Measurements from ENCODE around the gene GABRP. TPM values are rescaled to one million over a fixed set of nuclear protein-coding genes. Genes with fewer than 3 reads are reported as not detected.
"Not testable (repeated sequence)": the region's sequence is repeated elsewhere in the genome, so short reads cannot be mapped to it uniquely, and the experiment has no call there.

GABRP gene
- total and polyA plus RNA-seq, 4 experiments from 2014 or later: not detected

DNA sequence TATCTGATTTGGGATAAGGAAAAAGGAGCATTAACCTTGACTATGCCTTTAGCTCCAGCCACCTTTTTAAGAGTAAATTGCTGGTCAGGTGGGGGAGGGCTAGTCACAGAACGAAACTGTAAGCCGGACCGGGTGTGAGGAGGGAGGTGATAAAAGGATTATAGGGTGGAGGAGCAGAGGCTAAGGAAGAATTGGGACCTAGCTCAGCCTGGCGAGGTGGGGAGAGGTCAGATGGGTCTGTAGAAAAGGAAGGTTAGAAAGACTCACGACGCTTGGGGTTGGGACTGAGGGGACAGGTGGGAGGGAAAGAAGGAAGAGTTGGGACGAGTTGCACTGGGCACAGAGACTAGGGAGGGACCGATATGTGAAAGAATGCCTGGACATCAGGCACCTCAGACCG lies 17.7 kb upstream of the GABRP start:
- POLR2A ChIA-PET (ENCODE audit: partially characterized antibody); DNase-seq; H3K36me3 Mint-ChIP-seq; H3K4me1 ChIP-seq (ENCODE audit: insufficient read depth, low read length); H3K27me3 Mint-ChIP-seq; H3K27ac Mint-ChIP-seq; H3K9me3 ChIP-seq (ENCODE audit: control insufficient read depth in 1 of 2, low read length in 2 of 2); H3K4me3 Mint-ChIP-seq; intact Hi-C loops (cut with micrococcal nuclease); H3K9me3 Mint-ChIP-seq; H3K36me3 ChIP-seq (ENCODE audit: insufficient read depth, low read length); H3K27ac ChIP-seq (ENCODE audit: low read depth, low read length); H3K27me3 ChIP-seq (ENCODE audit: insufficient read depth, low read length); H3K4me1 Mint-ChIP-seq; H3K4me3 ChIP-seq (ENCODE audit: low read length in 2 of 2); CTCF ChIA-PET (ENCODE audit: partially characterized antibody): not testable (repeated sequence)

DNA sequence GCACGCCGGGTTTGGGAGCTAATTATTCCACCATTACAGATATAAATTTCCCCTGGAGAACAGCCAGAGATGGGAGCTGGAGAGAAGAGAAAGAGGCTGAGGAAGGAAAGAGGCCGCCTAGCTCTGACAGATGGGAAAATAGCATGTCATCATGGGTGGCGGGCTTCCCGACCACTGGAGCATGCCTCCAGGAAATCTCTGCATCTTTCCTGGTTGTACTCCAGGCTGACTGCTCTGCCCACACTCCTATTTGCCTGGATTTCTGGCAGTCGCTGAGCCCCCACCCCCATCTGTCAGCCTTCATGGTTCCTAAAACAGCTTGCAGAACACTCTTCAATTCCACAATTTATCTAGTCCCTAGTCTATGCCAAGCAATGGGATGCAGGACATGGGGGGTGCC lies 14.3 kb upstream of the GABRP start:
- H3K27me3 Mint-ChIP-seq: peaks cover 0 to 2% of the 10 kb centered on the region in 2 donors
- intact Hi-C loops (cut with micrococcal nuclease): no loop called here
- no peak overlapping the region for H3K27ac ChIP-seq (ENCODE audit: low read depth, low read length)
- no peaks in the 10 kb centered on the region for H3K27me3 ChIP-seq (ENCODE audit: insufficient read depth, low read length)
- H3K9me3 Mint-ChIP-seq: no peaks in the 10 kb centered on the region
- no peak for DNase-seq
- no peaks in the 10 kb centered on the region for H3K4me1 ChIP-seq (ENCODE audit: insufficient read depth, low read length)
- no peaks in the 10 kb centered on the region for H3K36me3 Mint-ChIP-seq
- H3K4me3 Mint-ChIP-seq: no peak overlapping the region
- H3K4me1 Mint-ChIP-seq: no peaks in the 10 kb centered on the region
- ChIA-PET CTCF (ENCODE audit: partially characterized antibody) (no interaction called here), POLR2A (ENCODE audit: partially characterized antibody) (no interaction called here)
- H3K27ac Mint-ChIP-seq: no peak overlapping the region
- no peaks in the 10 kb centered on the region for H3K36me3 ChIP-seq (ENCODE audit: insufficient read depth, low read length)
- H3K4me3 ChIP-seq (ENCODE audit: low read length in 2 of 2): no peak overlapping the region
- no peaks in the 10 kb centered on the region for H3K9me3 ChIP-seq (ENCODE audit: control insufficient read depth in 1 of 2, low read length in 2 of 2)

GRCh38 chr5:170769898-170770416 lies 13.6 kb upstream of the GABRP start:
- H3K27ac Mint-ChIP-seq: no peak overlapping the region
- Histone ChIP-seq H3K4me1 (ENCODE audit: insufficient read depth, low read length) (no peaks in the 10 kb centered on the region), H3K36me3 (ENCODE audit: insufficient read depth, low read length) (no peaks in the 10 kb centered on the region), H3K9me3 (ENCODE audit: control insufficient read depth in 1 of 2, low read length in 2 of 2) (no peaks in the 10 kb centered on the region), H3K27ac (ENCODE audit: low read depth, low read length) (no peak overlapping the region), H3K4me3 (ENCODE audit: low read length in 2 of 2) (no peak overlapping the region), H3K27me3 (ENCODE audit: insufficient read depth, low read length) (no peaks in the 10 kb centered on the region)
- POLR2A ChIA-PET (ENCODE audit: partially characterized antibody): no interaction called here
- H3K4me1 Mint-ChIP-seq: no peaks in the 10 kb centered on the region
- H3K4me3 Mint-ChIP-seq: no peak overlapping the region
- intact Hi-C loops (cut with micrococcal nuclease): no loop called here
- peaks cover 0 to 2% of the 10 kb centered on the region in 2 donors for H3K27me3 Mint-ChIP-seq
- no peaks in the 10 kb centered on the region for H3K36me3 Mint-ChIP-seq
- CTCF ChIA-PET (ENCODE audit: partially characterized antibody): no interaction called here
- H3K9me3 Mint-ChIP-seq: no peaks in the 10 kb centered on the region
- no peak for DNase-seq

DNA sequence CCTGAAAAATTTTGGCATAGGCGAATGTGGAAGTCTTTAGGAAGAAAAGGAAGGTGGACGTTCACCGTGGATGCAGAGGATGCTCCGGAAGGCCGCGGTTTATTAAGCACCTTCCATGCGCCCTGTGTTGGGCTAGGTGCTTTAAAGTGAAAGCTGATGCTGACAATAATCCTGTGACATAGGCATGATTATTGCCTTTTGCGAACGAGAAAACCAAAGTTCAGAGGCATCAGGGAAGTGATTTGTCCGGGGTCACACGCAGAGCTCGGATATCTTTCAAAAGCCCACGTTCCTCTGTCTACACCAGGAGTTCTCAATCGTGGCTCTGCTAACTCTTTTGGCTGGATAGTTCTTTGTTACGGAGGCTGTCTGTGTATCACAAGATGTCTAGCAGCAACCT lies 12.0 kb upstream of the GABRP start:
- Mint-ChIP-seq H3K27ac (no peak overlapping the region), H3K4me1 (no peaks in the 10 kb centered on the region)

GRCh38 chr5:170773024-170773985 lies 10.2 kb upstream of the GABRP start:
- H3K4me1 Mint-ChIP-seq: no peaks in the 10 kb centered on the region
- Histone ChIP-seq H3K9me3 (ENCODE audit: control insufficient read depth in 1 of 2, low read length in 2 of 2) (no peaks in the 10 kb centered on the region), H3K27me3 (ENCODE audit: insufficient read depth, low read length) (no peaks in the 10 kb centered on the region), H3K4me3 (ENCODE audit: low read length in 2 of 2) (no peak overlapping the region), H3K36me3 (ENCODE audit: insufficient read depth, low read length) (no peaks in the 10 kb centered on the region), H3K27ac (ENCODE audit: low read depth, low read length) (no peak overlapping the region), H3K4me1 (ENCODE audit: insufficient read depth, low read length) (no peaks in the 10 kb centered on the region)
- no peak overlapping the region for H3K4me3 Mint-ChIP-seq
- no peak for DNase-seq
- CTCF ChIA-PET (ENCODE audit: partially characterized antibody): no interaction called here
- intact Hi-C loops (cut with micrococcal nuclease): no loop called here
- H3K9me3 Mint-ChIP-seq: no peaks in the 10 kb centered on the region
- H3K27ac Mint-ChIP-seq: no peak overlapping the region
- POLR2A ChIA-PET (ENCODE audit: partially characterized antibody): no interaction called here
- H3K27me3 Mint-ChIP-seq: no peaks in the 10 kb centered on the region
- no peaks in the 10 kb centered on the region for H3K36me3 Mint-ChIP-seq

More for the DNA sequence above, 12.0 kb upstream of the GABRP start:
- Mint-ChIP-seq H3K4me3 (no peak overlapping the region), H3K36me3 (no peaks in the 10 kb centered on the region), H3K27me3 (peaks cover 0 to 2% of the 10 kb centered on the region in 2 donors), H3K9me3 (no peaks in the 10 kb centered on the region)
- H3K4me3 ChIP-seq (ENCODE audit: low read length in 2 of 2): no peak overlapping the region
- no peak for DNase-seq
- H3K27me3 ChIP-seq (ENCODE audit: insufficient read depth, low read length): no peaks in the 10 kb centered on the region
- POLR2A ChIA-PET (ENCODE audit: partially characterized antibody): no interaction called here
- no peaks in the 10 kb centered on the region for H3K9me3 ChIP-seq (ENCODE audit: control insufficient read depth in 1 of 2, low read length in 2 of 2)
- intact Hi-C loops (cut with micrococcal nuclease): no loop called here
- H3K36me3 ChIP-seq (ENCODE audit: insufficient read depth, low read length): no peaks in the 10 kb centered on the region
- CTCF ChIA-PET (ENCODE audit: partially characterized antibody): no interaction called here
- H3K27ac ChIP-seq (ENCODE audit: low read depth, low read length): no peak overlapping the region
- no peaks in the 10 kb centered on the region for H3K4me1 ChIP-seq (ENCODE audit: insufficient read depth, low read length)

DNA sequence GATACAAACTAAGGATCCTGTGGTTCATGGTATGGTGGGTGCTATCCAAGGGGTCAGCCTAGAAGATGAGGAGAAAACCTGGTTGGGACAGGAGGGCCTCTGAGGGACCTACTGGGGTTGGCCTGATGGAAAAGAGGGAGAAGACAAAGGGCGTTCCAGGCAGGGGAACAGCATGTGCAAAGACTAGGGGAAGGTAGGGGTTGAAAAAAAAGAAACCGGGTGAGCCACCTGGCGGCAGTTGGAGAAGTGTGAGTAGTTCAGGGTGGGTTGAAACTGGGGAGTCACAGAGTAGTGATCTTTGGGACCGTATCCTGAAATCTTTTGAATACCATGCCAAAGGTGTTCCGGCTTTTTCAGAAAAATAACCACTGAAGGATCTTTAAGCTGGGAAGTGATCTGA lies 8.7 kb upstream of the GABRP start:
- H3K27ac Mint-ChIP-seq: no peak overlapping the region
- no peaks in the 10 kb centered on the region for H3K9me3 Mint-ChIP-seq
- no peaks in the 10 kb centered on the region for H3K27me3 Mint-ChIP-seq
- no peaks in the 10 kb centered on the region for H3K4me1 Mint-ChIP-seq
- Histone ChIP-seq H3K27me3 (ENCODE audit: insufficient read depth, low read length) (no peaks in the 10 kb centered on the region), H3K4me3 (ENCODE audit: low read length in 2 of 2) (no peak overlapping the region), H3K36me3 (ENCODE audit: insufficient read depth, low read length) (no peaks in the 10 kb centered on the region), H3K27ac (ENCODE audit: low read depth, low read length) (no peak overlapping the region), H3K4me1 (ENCODE audit: insufficient read depth, low read length) (no peaks in the 10 kb centered on the region), H3K9me3 (ENCODE audit: control insufficient read depth in 1 of 2, low read length in 2 of 2) (no peaks in the 10 kb centered on the region)
- no peaks in the 10 kb centered on the region for H3K36me3 Mint-ChIP-seq
- POLR2A ChIA-PET (ENCODE audit: partially characterized antibody): no interaction called here
- no peak for DNase-seq
- CTCF ChIA-PET (ENCODE audit: partially characterized antibody): no interaction called here
- intact Hi-C loops (cut with micrococcal nuclease): no loop called here
- H3K4me3 Mint-ChIP-seq: no peak overlapping the region

DNA sequence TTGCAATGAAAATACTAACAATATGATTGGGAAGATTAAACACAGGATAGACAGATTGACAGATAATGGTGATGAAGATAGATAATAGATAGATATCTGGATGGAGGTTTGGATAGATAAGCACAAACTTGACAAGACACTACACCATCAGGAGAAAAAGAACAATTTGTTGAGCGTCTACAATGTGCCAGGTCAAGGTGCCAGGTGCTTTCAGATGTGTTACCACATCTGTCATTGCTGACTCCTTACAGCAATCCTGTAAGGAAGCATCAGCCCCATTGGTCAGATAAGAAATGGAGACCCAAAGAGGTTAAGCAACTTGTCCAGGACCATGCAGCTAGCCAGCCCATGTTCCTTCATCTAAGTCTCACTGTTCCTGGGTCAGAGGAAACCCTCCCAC lies 1.6 kb upstream of the GABRP start:
- H3K27me3 ChIP-seq (ENCODE audit: insufficient read depth, low read length): no peaks in the 10 kb centered on the region
- H3K4me3 Mint-ChIP-seq: no peak overlapping the region
- intact Hi-C loops (cut with micrococcal nuclease): no loop called here
- no peak overlapping the region for H3K4me3 ChIP-seq (ENCODE audit: low read length in 2 of 2)
- peaks cover 0 to 2% (median 0%) of the 10 kb centered on the region in 8 donors for H3K9me3 Mint-ChIP-seq
- POLR2A ChIA-PET (ENCODE audit: partially characterized antibody): no interaction called here
- H3K4me1 Mint-ChIP-seq: no peaks in the 10 kb centered on the region
- peaks cover 0 to 1% of the 10 kb centered on the region in 2 donors for H3K27me3 Mint-ChIP-seq
- CTCF ChIA-PET (ENCODE audit: partially characterized antibody): no interaction called here
- no peaks in the 10 kb centered on the region for H3K36me3 ChIP-seq (ENCODE audit: insufficient read depth, low read length)
- no peak overlapping the region for H3K27ac ChIP-seq (ENCODE audit: low read depth, low read length)
- no peak for DNase-seq
- H3K4me1 ChIP-seq (ENCODE audit: insufficient read depth, low read length): no peaks in the 10 kb centered on the region
- H3K36me3 Mint-ChIP-seq: no peaks in the 10 kb centered on the region
- H3K27ac Mint-ChIP-seq: no peak overlapping the region
- no peaks in the 10 kb centered on the region for H3K9me3 ChIP-seq (ENCODE audit: control insufficient read depth in 1 of 2, low read length in 2 of 2)

All from CD4-positive, alpha-beta memory T cell (primary cell).